HepG2 (cell line): Measurements from ENCODE around the gene TIPRL. TPM values are rescaled to one million over a fixed set of nuclear protein-coding genes. Genes with fewer than 3 reads are reported as not detected.

Experiments
- ATAC-seq: fragments of 200-7000 bp; cut with Tn5 transposase; 3 replicates; pipeline ENCODE4 v1.9.1; 2020; ENCODE audit warnings: mild to moderate bottlenecking, moderate library complexity
- BruUV-seq: library from RNA; stranded (reverse); fragments of 400-500 nt; replicated peaks from 2 replicates; lab custom pipeline; 2021; lab: Mats Ljungman, UMichigan
- CTCF ChIA-PET: fragments of 300-600 bp; formaldehyde crosslinking; extraction: SDS; loops from one replicate; lab custom pipeline; 2021; ENCODE audit warnings: low total read pairs, inconsistent platforms, low intra/inter-chr PET ratio; lab: Yijun Ruan, JAX
- POLR2A ChIA-PET: fragments of 350-600 bp; sonication (Branson Sonifier 250); formaldehyde crosslinking; loops from one replicate; lab custom pipeline; 2020; ENCODE audit warnings: antibody characterized with exemption, inconsistent platforms; lab: Yijun Ruan, JAX
- DNase-seq: peaks from one replicate; pipeline ENCODE4 v3.0.0-alpha.2; 2015; ENCODE audit warnings: low spot score
- FAIRE-seq: peaks from 3 replicates; lab custom pipeline; 2011; peaks lifted over from hg19 to GRCh38; lab: Jason Lieb, UNC
- H2AFZ ChIP-seq: one replicate; pipeline ENCODE4 v1.6.1; 2011; ENCODE audit warnings: low read length, inconsistent platforms
- H3K27ac ChIP-seq: fragments of 300-600 bp; 3 replicates; pipeline ENCODE4 v1.8.0; 2011; ENCODE audit warnings: mixed run types, mild to moderate bottlenecking, mixed read lengths, low read length, inconsistent platforms; ENCODE audit not compliant: insufficient read depth; ENCODE audit errors: extremely low read length
- H3K27me3 ChIP-seq, 2 experiments: fragments of 200-600 bp in 1 of 2; 2 replicates in 1 of 2; 3 replicates in 1 of 2; pipeline versions ENCODE4 v1.6.0 to v1.8.0; 2011; ENCODE audit warnings: low read length in 2 of 2, mild to moderate bottlenecking in 2 of 2, moderate library complexity in 2 of 2, inconsistent platforms in 1 of 2; ENCODE audit not compliant: insufficient read depth in 2 of 2, control insufficient read depth in 1 of 2
- H3K36me3 ChIP-seq, 2 experiments: fragments of 200-600 bp in 1 of 2; replicated peaks in 1 of 2; 2 replicates in 1 of 2; 3 replicates in 1 of 2; pipeline versions ENCODE4 v1.5.1 to v1.8.0; 2011; ENCODE audit warnings: low read length in 2 of 2, inconsistent platforms in 1 of 2; ENCODE audit not compliant: insufficient read depth in 2 of 2, control insufficient read depth in 1 of 2
- H3K4me1 ChIP-seq: 2 replicates; pipeline ENCODE4 v1.5.1; 2012; ENCODE audit warnings: low read length, inconsistent platforms; ENCODE audit not compliant: insufficient read depth
- H3K4me2 ChIP-seq: 2 replicates; pipeline ENCODE4 v1.6.0; 2011; ENCODE audit warnings: low read depth, low read length, inconsistent platforms
- H3K4me3 ChIP-seq, 3 experiments: fragments of 200-600 bp in 1 of 3; sonication (generic), shearing (Covaris generic) in 1 of 3; replicated peaks in 1 of 3; 2 replicates each; pipeline ENCODE4 v1.5.1; 2011 to 2016; ENCODE audit warnings: low read length in 3 of 3, inconsistent platforms in 2 of 3, low read depth in 2 of 3, mild to moderate bottlenecking in 2 of 3, control low read depth in 1 of 3, mixed read lengths in 1 of 3; ENCODE audit not compliant: insufficient read depth in 1 of 3
- H3K79me2 ChIP-seq: one replicate; pipeline ENCODE4 v1.6.1; 2011; ENCODE audit warnings: low read length, inconsistent platforms; ENCODE audit not compliant: insufficient read depth
- H3K9ac ChIP-seq: 2 replicates; pipeline ENCODE4 v1.6.0; 2011; ENCODE audit warnings: mild to moderate bottlenecking, low read depth, low read length, inconsistent platforms; ENCODE audit not compliant: insufficient read depth
- H3K9me3 ChIP-seq: 2 replicates; pipeline ENCODE4 v1.5.1; 2012; ENCODE audit warnings: mild to moderate bottlenecking, low read length
- H4K20me1 ChIP-seq: 2 replicates; pipeline ENCODE4 v1.6.0; 2011; ENCODE audit warnings: inconsistent platforms, mild to moderate bottlenecking, low read length, moderate library complexity; ENCODE audit not compliant: insufficient read depth
- FOXJ3 ChIP-seq: sonication (generic); formaldehyde crosslinking; IDR thresholded peaks from 2 replicates; pipeline ENCODE4 v1.4.0; 2020; ENCODE audit warnings: missing genetic modification reagents, mild to moderate bottlenecking, borderline replicate concordance
- MTF1 ChIP-seq: sonication (generic); formaldehyde crosslinking; IDR thresholded peaks from 2 replicates; pipeline ENCODE4 v1.5.0; 2020; ENCODE audit warnings: missing genetic modification reagents
- NFKBIZ ChIP-seq: IDR thresholded peaks from 2 replicates; pipeline ENCODE4 v1.6.1; 2018; ENCODE audit warnings: missing genetic modification reagents, missing compliant biosample characterization
- PBX2 ChIP-seq: IDR thresholded peaks from 2 replicates; pipeline ENCODE4 v1.6.1; 2016; ENCODE audit warnings: control low read depth
- PHF5A ChIP-seq: IDR thresholded peaks from one replicate; pipeline ENCODE4 v1.6.1; 2018; ENCODE audit warnings: low read depth, missing genetic modification reagents; ENCODE audit not compliant: unreplicated experiment
- TEAD3 ChIP-seq: optimal IDR thresholded peaks from 2 replicates; pipeline ENCODE3; 2016; ENCODE audit warnings: borderline replicate concordance
- TOPORS ChIP-seq: sonication (generic); formaldehyde crosslinking; IDR thresholded peaks from 2 replicates; pipeline ENCODE4 v1.8.0; 2023; ENCODE audit warnings: mild to moderate bottlenecking, missing genetic modification reagents
- YEATS2 ChIP-seq: sonication (generic); formaldehyde crosslinking; IDR thresholded peaks from 2 replicates; pipeline ENCODE4 v1.4.0; 2020; ENCODE audit warnings: missing genetic modification reagents, borderline replicate concordance
- ZBTB10 ChIP-seq: sonication (generic); formaldehyde crosslinking; IDR thresholded peaks from 2 replicates; pipeline ENCODE4 v1.4.0; 2020; ENCODE audit warnings: missing genetic modification reagents, borderline replicate concordance
- ZFP41 ChIP-seq: sonication (generic); formaldehyde crosslinking; IDR thresholded peaks from 2 replicates; pipeline ENCODE4 v1.4.0; 2020; ENCODE audit warnings: mild to moderate bottlenecking, missing genetic modification reagents, borderline replicate concordance
- ZNF558 ChIP-seq: sonication (generic); formaldehyde crosslinking; IDR thresholded peaks from 2 replicates; pipeline ENCODE4 v1.9.0; 2022; ENCODE audit warnings: mild to moderate bottlenecking, missing genetic modification reagents, borderline replicate concordance
- ZNF597 ChIP-seq: sonication (generic); formaldehyde crosslinking; IDR thresholded peaks from 2 replicates; pipeline ENCODE4 v1.5.0; 2020; ENCODE audit warnings: missing genetic modification reagents
- ZNF746 ChIP-seq: sonication (generic); formaldehyde crosslinking; IDR thresholded peaks from 2 replicates; pipeline ENCODE4 v1.8.0; 2022; ENCODE audit warnings: mild to moderate bottlenecking, missing genetic modification reagents
- in situ Hi-C: cut with HindIII; loops from 2 replicates; pipeline ENCODE4 v1.10.0; 2017; ENCODE audit warnings: low pct_unique_long_range_greater_than_20kb; ENCODE audit not compliant: extremely low pct_ligation_motif_present
- intact Hi-C: fragments of 100-400 bp; cut with micrococcal nuclease; formaldehyde crosslinking; loops from one replicate; pipeline ENCODE4 v1.10.0; 2022; ENCODE audit not compliant: unreplicated experiment
- polyA plus RNA-seq, 8 experiments: library from polyadenylated mRNA; depleted of rRNA in 3 of 8; stranded (reverse) in 7 of 8; unstranded in 1 of 8; fragments of >200 nt; fragmentation: Illumina TruSeq in 4 of 8; extraction: Trizol in 4 of 8; gene quantifications; 2 replicates each; pipeline versions ENCODE4 v1.2.1 to v1.2.3, GENCODE V29; 2011 to 2016; ENCODE audit warnings: low read depth in 4 of 8, missing spikeins in 1 of 8, mixed read lengths in 1 of 8; ENCODE audit not compliant: insufficient read depth in 1 of 8
- total RNA-seq, 5 experiments: library from RNA; depleted of rRNA; stranded (reverse); fragments of >200 nt; fragmentation: Illumina TruSeq; extraction: Trizol; gene quantifications; 2 replicates each; pipeline ENCODE4 v1.2.3, GENCODE V29; 2016; ENCODE audit warnings: low read depth in 1 of 5
- TF ChIP-seq, protein P1 (sequence below): sonication (generic); formaldehyde crosslinking; IDR thresholded peaks from 2 replicates; pipeline ENCODE4 v1.5.0; 2020; ENCODE audit warnings: missing genetic modification reagents
- TF ChIP-seq, protein P2 (sequence below): sonication (generic); formaldehyde crosslinking; IDR thresholded peaks from 2 replicates; pipeline ENCODE4 v1.4.0; 2020; ENCODE audit warnings: missing genetic modification reagents, borderline replicate concordance

The TIPRL gene
- total and polyA plus RNA-seq, 2 of the 13 experiments (the other 11 are each of a cell fraction or from before 2014, with no cell fraction given) = 10.1 to 22.8 TPM

DNA sequence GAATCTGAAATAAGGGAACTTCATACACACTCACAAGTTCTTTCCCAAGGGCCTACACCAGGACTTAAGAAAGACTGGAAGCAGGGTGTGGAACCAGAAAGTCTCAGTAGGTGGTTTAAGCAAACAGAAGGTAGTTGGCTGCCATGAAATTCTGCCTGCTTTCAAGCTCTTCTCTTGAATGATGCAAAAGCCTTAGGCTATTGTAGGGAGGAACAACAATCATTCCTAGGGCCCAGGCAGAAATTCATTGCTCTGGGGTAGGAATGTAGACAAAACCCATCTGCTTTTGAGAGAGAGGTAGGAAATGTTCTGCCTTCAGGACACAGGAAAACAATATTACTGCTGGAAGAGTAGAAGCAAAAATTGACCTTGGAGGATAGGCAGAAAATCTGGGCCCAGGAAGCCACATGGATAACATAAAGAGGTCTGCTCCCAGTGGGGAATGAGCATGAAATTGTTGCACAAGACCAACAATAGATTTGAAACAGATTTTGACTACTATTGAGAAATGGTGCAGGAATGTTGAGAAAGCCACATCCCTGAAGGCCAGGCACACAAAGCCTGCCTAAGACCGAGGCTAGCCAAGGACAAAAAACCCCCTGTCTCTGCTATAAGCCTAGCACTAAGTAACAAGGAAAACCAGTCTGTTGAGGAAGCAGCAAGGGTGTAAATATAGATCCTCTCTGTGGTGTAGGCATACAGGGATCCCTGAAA lies 24.3 kb downstream of the TIPRL start (continued):
- no peak for TF ChIP-seq ZBTB10 (CRISPR knock-in tag)
- no peak for TF ChIP-seq MTF1 (CRISPR knock-in tag)
- no peak for TF ChIP-seq ZNF746 (CRISPR knock-in tag)
- TF ChIP-seq ZNF558 (CRISPR knock-in tag) = no peak
- no peak for TF ChIP-seq TOPORS (CRISPR knock-in tag)
- no peak for TF ChIP-seq ZNF597 (CRISPR knock-in tag)
- TF ChIP-seq NFKBIZ (CRISPR knock-in tag) = no peak
- TF ChIP-seq TEAD3 = peak; percentile 72
- TF ChIP-seq PHF5A (CRISPR knock-in tag) = no peak

- CTCF ChIA-PET = no interaction called here
- Histone ChIP-seq H3K36me3 (no peaks in the 10 kb centered on the region), H3K4me3 (no peak overlapping the region), H3K79me2 (no peaks in the 10 kb centered on the region), H3K9me3 (no peaks in the 10 kb centered on the region), H3K4me1 (peaks cover 32% of the 10 kb centered on the region), H4K20me1 (no peaks in the 10 kb centered on the region), H3K27ac (no peak overlapping the region), H3K27me3 (no peaks in the 10 kb centered on the region), H2AFZ (no peak overlapping the region), H3K4me2 (no peak overlapping the region), H3K9ac (no peak overlapping the region)
- intact Hi-C loops = no loop called here
- BruUV-seq = no TSS peak
- in situ Hi-C loops = no loop called here
- ATAC-seq = no peak
- FAIRE-seq = no peak
- no peak for DNase-seq
- POLR2A ChIA-PET = no interaction called here
- TF ChIP-seq ZFP41 (CRISPR knock-in tag) (no peak), YEATS2 (CRISPR knock-in tag) (no peak), FOXJ3 (CRISPR knock-in tag) (no peak), PBX2 (CRISPR knock-in tag) (no peak)
- TF ChIP-seq, protein P1, sequence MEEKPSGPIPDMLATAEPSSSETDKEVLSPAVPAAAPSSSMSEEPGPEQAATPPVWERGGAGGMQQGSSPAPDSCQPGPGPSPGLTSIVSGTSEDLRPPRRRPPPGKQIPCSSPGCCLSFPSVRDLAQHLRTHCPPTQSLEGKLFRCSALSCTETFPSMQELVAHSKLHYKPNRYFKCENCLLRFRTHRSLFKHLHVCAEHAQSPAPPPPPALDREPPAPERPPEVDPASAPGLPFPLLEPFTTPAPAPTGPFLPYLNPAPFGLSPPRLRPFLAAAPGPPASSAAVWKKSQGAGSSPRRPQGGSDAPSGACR = no peak
- TF ChIP-seq, protein P2, sequence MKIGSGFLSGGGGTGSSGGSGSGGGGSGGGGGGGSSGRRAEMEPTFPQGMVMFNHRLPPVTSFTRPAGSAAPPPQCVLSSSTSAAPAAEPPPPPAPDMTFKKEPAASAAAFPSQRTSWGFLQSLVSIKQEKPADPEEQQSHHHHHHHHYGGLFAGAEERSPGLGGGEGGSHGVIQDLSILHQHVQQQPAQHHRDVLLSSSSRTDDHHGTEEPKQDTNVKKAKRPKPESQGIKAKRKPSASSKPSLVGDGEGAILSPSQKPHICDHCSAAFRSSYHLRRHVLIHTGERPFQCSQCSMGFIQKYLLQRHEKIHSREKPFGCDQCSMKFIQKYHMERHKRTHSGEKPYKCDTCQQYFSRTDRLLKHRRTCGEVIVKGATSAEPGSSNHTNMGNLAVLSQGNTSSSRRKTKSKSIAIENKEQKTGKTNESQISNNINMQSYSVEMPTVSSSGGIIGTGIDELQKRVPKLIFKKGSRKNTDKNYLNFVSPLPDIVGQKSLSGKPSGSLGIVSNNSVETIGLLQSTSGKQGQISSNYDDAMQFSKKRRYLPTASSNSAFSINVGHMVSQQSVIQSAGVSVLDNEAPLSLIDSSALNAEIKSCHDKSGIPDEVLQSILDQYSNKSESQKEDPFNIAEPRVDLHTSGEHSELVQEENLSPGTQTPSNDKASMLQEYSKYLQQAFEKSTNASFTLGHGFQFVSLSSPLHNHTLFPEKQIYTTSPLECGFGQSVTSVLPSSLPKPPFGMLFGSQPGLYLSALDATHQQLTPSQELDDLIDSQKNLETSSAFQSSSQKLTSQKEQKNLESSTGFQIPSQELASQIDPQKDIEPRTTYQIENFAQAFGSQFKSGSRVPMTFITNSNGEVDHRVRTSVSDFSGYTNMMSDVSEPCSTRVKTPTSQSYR (CRISPR knock-in tag) = no peak
These were observed 27.3 kb downstream of the TIPRL start for GRCh38 chr1:168206111-168206510.
